Endothelial cell of umbilical vein (primary cell): ENCODE data around the gene IFNA2.

Experiments used
- CTCF ChIP-seq, 2 donors: IDR thresholded peaks; 1 replicate in 1 of 2; 2 replicates in 1 of 2; pipeline ENCODE4 v1.5.1; 2011; ENCODE audit warnings: low read length in 2 of 2, mild to moderate bottlenecking in 2 of 2, moderate library complexity in 2 of 2, control low read depth in 1 of 2, inconsistent platforms in 1 of 2, low read depth in 1 of 2; ENCODE audit not compliant: insufficient read depth in 1 of 2; ENCODE audit errors: extremely low read depth in 1 of 2
- EZH2 ChIP-seq: IDR thresholded peaks from 2 replicates; pipeline ENCODE4 v1.6.1; 2012; ENCODE audit warnings: borderline replicate concordance, low read depth, mild to moderate bottlenecking, moderate library complexity, low read length, inconsistent platforms; ENCODE audit not compliant: severe bottlenecking
- FOS ChIP-seq: IDR thresholded peaks from 2 replicates; pipeline ENCODE4 v1.6.1; 2011; ENCODE audit warnings: mild to moderate bottlenecking, low read length, moderate library complexity, borderline replicate concordance; ENCODE audit not compliant: insufficient read depth
- GATA2 ChIP-seq: IDR thresholded peaks from 2 replicates; pipeline ENCODE4 v1.7.0; 2011; ENCODE audit warnings: low read depth, mild to moderate bottlenecking, moderate library complexity, mixed read lengths, low read length; ENCODE audit not compliant: insufficient read length, insufficient read depth
- JUN ChIP-seq: IDR thresholded peaks from 2 replicates; pipeline ENCODE4 v1.6.1; 2011; ENCODE audit warnings: borderline replicate concordance, low read depth; ENCODE audit not compliant: insufficient read length, insufficient read depth
- POLR2A ChIP-seq: IDR thresholded peaks from 2 replicates; pipeline ENCODE4 v1.6.1; 2012; ENCODE audit warnings: low read depth, mild to moderate bottlenecking, control low read depth, low read length
- TF ChIP-seq, protein P1 (sequence below): IDR thresholded peaks from 2 replicates; pipeline ENCODE4 v1.6.1; 2011; ENCODE audit not compliant: insufficient read depth, insufficient read length

- TF ChIP-seq CTCF (IDR thresholded peaks at IDR 0.05; ENCODE audit: extremely low read depth in 1 of 2, insufficient read depth in 1 of 2, low read depth in 1 of 2, low read length in 2 of 2) = no peak
- no peak for TF ChIP-seq EZH2
- TF ChIP-seq POLR2A = no peak
- TF ChIP-seq GATA2 = no peak
- TF ChIP-seq, protein P1, sequence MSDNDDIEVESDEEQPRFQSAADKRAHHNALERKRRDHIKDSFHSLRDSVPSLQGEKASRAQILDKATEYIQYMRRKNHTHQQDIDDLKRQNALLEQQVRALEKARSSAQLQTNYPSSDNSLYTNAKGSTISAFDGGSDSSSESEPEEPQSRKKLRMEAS = no peak
- TF ChIP-seq JUN = no peak
- no peak for TF ChIP-seq FOS
Observed at GRCh38 chr9:21357479-21358460, 27.4 kb downstream of the IFNA2 start.
